NCI-H1092 (cell line): ENCODE data around the gene AGTR1.

ENCODE experiments used
- DNase-seq: peaks from one replicate; lab custom pipeline; 2025; lab: John Stamatoyannopoulos, UW

Gene AGTR1

GRCh38 chr3:148697306-148698189 lies at the start of gene AGTR1:
AGTR1 (plus strand) TSS chr3:148697903; CDS start chr3:148741036, 43,133 bp downstream.
- DNase-seq = no peak

GRCh38 chr3:148648685-148649352 lies 48.9 kb upstream of the AGTR1 start:
- DNase-seq = no peak

- no peak for DNase-seq
Observed at GRCh38 chr3:148651549-148651948, 46.2 kb upstream of the AGTR1 start.

DNA sequence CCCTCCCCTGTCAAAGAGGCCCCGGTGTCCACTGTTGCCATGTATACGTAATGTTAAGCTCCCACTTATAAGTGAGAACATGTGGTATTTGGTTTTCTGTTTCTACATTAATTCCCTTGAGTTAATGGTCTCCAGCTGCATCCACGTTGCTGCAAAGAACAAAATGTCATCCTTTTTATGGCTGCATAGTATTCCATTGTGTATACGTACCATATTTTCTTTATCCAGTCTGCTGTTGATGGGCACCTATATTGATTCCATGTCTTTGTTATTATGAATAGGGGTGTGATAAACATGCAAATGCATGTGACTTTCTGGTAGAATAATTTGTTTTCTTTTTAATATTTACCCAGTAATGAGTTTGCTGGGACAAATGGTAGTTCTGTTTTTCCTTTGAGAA lies 43.3 kb upstream of the AGTR1 start:
- no peak for DNase-seq

DNA sequence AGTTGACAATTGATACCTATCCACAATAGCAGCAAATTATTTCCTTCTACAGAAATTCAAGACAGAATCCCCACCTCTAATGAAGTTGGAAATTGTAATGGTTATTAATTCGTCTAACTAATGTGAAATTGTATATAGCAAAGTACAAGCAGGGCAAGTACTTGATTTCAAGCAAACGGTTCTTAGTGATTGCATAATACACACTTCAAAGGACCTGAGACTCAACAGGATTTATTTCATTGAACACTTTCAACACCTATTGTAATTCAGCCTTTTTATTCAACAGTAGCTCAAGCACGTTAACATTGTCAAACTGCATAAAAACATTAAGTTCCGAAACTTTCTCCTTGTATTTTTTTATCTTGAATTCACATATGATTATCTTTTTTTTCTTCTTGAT lies 40.2 kb upstream of the AGTR1 start:
- no peak for DNase-seq

GRCh38 chr3:148659512-148659911 lies 38.2 kb upstream of the AGTR1 start:
- DNase-seq = no peak

GRCh38 chr3:148680289-148680688 lies 17.4 kb upstream of the AGTR1 start:
- DNase-seq = no peak

DNA sequence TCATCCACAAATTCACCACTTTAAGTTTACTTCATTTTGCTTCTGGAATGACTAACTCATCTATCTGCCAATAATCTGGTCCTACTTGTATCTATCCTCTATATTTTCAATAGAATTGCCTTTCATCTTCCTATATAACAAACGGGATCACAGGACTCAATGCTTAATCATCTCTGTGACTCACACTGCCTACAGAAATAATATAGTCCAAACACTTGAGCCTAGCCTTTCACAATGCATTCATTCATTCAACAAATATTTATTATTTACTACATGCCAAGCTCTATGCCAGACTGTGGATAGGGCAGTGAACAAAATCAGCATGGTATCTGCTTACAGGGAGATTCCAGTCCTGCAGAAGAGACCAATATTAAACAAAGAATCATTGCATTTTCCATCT lies 16.6 kb upstream of the AGTR1 start:
- no peak for DNase-seq

DNA sequence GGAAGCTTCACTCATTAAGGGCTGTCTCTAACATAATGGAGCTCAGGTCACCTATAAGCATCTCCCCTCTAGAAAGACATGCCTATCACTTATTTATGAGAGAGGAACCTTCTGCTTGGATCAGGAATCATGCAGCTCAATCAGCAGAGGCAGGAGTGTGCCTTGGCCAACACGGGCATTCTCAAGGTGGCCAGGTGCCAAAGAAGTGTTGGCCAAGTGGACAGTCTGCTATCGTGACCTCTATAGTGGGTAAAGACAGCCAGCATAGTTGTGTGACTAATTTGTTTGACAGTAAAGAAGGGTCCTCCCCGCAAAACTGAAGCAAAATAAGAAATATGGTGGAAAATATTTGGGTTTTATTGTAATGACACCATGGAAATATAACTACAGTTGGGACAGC lies 14.7 kb upstream of the AGTR1 start:
- DNase-seq = no peak

DNA sequence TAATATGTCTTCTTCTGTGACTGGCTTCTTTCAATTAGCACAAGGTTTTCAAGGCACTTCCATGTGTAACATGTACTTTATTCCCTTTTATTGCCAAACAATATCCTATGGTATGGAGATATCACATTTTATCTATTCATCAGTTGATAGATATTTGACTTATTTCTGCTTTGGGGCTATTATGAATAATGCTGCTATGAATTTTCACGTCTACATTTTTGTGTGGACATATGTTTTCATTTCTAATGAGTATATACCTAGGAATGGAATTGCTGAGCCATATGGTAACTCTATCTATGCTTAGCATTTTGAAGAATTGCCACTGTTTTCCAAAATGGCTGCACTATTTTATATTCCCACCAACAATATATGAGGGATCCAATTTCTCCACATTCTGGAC lies 3.6 kb upstream of the AGTR1 start:
- DNase-seq = no peak

DNA sequence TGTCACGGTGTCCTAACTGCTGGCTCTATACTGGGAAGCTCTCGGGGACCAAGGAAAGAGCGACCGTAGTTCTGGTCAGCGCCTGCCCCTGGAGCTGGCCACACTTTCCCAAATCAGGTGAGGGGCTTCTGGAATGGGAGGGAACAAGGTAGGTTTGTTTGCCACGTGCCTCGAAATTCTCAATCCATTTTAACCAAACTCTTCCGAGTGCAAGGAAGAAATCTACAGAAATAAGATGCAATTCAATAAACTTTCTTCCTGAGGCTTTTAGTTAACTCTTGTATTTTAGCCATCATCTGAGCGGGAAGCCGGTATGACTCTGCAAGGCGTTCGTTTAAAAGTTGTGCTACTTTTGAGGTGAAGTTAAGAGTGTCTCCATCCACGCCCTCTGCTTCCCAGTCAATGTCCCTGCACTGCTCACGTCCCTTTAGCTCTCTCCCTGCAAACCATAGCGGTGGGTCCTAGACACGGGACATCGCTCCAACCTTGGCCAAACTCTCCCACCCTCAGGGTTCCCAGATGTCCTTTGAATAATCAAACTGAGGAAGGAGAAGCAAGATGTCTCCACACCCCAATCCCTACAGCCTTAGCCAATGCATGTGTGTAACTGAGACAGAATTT lies 597 bp downstream of the AGTR1 start:
- no peak for DNase-seq

- no peak for DNase-seq
Observed at GRCh38 chr3:148705314-148705713, 7.6 kb downstream of the AGTR1 start.

DNA sequence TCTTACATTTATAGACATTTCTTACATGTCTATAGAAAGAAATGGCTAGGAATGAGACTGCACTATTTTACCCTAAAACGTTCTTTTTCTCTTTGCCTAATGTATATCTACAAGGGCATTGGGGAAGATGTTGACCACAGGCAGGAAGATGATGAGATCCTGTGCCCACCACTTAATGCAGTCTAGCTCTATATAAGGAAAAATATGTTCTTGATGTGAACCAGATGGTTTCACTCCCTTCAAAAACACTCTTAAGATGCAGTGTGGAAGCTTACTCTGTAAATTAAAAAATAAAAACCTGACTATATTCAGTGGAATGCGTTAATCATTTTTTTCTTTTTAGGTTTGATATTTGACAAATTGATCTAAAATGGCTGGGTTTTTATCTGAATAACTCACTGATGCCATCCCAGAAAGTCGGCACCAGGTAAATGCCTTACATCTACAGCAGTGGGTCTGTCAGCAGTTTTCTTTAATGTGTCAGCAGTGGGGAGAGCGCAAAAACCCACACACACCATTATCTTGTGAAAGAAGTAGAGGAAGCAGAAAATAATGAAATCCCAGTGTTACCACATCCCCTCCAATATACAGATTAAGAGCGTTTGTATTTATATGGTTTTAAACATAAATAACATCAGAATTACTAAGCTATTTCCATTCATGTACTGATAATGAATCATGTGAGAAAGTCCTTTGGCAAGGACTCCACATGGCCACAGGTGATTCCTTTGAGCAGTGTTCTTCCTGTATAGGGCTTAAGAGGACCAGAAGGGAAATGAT lies 10.1 kb downstream of the AGTR1 start:
- DNase-seq = no peak

DNA sequence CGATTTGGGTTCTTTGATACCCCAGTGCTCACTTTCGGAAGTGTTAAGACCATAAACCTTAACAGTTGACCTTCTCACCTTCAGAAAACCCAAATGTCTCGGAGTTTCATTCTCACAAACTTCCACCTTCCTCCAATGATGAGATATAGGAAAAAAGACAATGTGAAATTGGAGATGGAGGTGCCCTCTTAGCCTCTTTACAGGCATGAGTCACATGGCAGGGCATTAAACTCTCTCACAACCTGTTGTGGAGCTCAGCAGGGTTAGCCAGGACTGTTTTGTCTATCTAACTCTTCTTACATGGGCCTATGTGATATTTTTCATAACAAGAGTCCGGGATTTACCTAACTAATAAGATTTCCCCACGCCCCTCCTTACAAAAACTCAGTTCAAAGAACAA lies 10.7 kb downstream of the AGTR1 start:
- DNase-seq = no peak

GRCh38 chr3:148709560-148710253 lies 12.0 kb downstream of the AGTR1 start:
- no peak for DNase-seq

GRCh38 chr3:148710665-148711064 lies 13.0 kb downstream of the AGTR1 start:
- no peak for DNase-seq

DNA sequence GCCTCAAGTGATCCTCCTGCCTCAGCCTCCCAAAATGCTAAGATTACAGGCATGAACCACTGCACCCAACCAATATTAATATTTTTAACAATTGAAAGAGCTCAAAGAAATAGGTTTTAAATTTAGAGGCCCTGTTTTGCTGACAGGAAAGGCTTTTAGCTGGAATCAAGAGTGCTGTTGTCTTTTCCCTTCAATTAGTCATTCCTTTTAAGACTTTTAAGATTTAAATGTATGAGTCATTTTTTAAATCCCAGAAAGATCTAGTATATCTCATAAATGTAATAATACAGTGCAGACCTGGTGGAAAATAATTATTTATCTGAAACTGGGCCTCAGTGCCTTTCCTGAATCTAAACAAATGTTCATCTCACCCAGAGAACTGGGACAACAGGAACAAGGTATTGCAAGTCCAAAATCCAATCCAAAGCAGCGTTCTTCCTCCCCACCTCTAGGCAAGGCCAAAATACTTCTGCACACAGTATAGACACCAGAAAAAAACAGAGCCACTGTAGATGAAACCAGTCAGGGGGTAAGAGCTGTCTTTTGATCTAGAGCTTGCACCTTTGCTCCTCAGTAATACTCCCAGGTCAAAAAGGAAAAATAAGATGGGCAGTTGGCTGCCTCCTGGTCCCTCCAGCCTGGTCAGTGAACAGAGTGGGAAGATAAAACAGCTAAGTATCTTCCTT lies 14.4 kb downstream of the AGTR1 start:
- no peak for DNase-seq

DNA sequence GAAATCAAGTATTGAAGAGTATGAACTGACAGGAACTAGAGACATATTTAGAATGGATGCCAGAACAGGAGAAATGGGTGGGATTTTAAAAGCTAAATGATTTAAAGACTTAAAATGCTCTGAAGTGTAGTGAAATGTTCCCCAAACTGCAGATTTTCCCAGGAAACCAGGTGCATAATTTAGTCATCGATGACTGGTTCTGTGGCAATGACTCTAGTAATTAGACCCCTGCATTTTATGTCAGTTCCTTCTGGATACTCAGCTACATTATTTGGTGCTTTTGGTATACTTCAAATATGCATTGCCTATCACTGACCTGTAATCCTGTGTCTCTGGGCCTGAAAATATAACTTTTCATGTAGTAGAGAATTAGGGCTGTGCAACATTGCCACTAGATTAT lies 16.8 kb downstream of the AGTR1 start:
- DNase-seq = no peak

- DNase-seq = no peak
Observed at GRCh38 chr3:148716657-148717056, 19.0 kb downstream of the AGTR1 start.

DNA sequence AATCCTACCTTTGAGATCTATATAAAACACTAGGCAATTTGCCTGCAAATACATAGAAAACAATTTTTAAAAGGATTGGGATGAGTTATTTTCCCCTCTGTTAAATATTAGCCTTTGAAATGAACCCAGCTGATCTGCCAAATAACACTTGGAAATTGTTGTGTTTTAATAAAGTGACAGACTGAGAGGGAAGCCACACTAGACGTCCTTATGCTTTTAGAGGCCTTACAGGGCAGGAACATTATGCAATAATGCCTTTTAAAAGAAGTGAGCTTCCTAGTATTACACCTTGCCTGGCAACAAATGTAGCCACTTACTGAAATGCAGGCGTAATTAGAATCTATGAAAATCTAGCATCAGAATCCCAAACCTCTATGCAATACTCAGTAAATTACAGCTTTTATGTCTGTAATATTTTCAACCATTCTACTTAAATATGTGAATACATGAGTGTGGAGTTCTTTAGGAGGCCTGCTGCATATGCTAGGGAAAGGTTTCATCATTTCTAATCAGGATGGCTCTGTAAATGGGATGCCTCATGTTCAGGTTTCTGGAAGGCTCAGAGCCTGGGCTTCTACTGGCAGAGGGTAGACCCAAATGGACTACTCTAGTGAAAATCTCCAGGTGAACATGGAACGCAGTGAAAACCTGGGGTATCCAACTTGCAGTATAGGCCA lies 20.3 kb downstream of the AGTR1 start:
- no peak for DNase-seq
